HL-60/S4 treated with phorbol 12-myristate 13-acetate at 8.2 ng/mL for 4 days and 3 days (cell line): Measurements from ENCODE around the gene DYNLT2B.
"Not testable (repeated sequence)": the region's sequence is repeated elsewhere in the genome, so short reads cannot be mapped to it uniquely, and the experiment has no call there.

ENCODE experiments used
- in situ Hi-C: fragments of 300-500 bp; cut with MboI; formaldehyde crosslinking; loops from 2 replicates; pipeline ENCODE4 v1.15.0; 2022; ENCODE audit warnings: low sequenced_read_pairs

DYNLT2B gene

DNA sequence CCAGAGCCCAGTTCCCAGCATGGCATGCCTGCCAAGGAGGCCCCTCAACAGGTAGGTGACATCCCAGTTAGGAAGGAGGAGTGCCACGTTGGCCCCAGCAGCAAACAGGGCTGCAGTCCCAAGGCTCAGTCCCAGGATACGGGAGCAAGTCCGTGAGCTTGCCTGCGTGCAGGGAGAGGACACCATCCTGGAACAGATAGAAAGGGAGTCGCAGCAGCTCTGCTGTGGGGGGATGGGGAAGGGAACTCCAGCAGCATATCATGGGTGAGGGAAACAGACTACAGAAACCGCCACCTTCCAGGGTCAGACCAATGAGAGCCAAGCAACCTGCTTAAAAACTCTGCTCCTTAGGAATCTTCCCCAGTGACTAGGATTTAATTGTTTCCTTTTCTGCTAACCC, 9.4 kb upstream of the DYNLT2B start:
- in situ Hi-C loops: no loop called here

- in situ Hi-C loops: no loop called here
These were observed 8.9 kb upstream of the DYNLT2B start for GRCh38 chr3:196326936-196327335.

- in situ Hi-C loops: no loop called here
These were observed 5.7 kb upstream of the DYNLT2B start for GRCh38 chr3:196323691-196324090.

DNA sequence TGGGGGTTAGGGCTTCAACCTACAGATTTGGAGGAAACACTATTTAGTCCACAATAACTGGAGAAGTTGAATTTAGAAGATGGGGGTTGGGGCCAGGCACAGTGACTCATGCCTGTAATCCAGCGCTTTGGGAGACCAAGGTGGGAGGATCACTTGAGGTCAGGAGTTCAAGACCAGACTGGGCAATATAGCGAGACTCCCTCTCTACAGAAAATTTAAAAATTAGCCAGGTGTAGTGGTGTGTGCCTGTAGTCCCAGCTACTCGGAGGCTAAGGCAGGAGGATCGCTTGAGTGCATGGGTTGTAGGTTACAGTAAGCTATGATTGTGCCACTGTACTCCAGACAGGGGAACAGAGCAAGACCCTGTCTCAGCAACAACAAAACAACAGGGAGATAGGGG, 5.0 kb upstream of the DYNLT2B start:
- in situ Hi-C loops: no loop called here

GRCh38 chr3:196321162-196321561, 3.1 kb upstream of the DYNLT2B start:
- in situ Hi-C loops: no loop called here

DNA sequence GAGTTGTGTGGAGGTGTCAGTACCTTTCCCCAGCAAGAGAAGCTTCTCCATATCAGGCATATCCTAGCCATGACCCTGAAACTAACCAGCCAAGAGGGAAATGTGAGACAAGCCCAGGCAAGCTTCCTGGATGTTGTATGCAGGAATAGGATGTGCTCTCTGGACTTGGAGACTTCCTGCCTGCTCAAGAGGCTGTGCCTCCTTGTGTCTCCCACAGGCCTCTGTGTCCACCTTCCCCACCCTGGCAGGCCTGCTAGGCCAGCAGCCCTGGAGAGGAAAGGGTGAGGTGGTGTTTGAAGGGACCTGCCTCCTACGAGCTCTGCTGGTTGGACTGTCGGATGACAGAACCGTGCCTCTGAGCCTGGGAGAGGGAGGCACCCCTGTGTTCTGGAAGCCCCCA, 2.1 kb upstream of the DYNLT2B start:
- in situ Hi-C loops: no loop called here

DNA sequence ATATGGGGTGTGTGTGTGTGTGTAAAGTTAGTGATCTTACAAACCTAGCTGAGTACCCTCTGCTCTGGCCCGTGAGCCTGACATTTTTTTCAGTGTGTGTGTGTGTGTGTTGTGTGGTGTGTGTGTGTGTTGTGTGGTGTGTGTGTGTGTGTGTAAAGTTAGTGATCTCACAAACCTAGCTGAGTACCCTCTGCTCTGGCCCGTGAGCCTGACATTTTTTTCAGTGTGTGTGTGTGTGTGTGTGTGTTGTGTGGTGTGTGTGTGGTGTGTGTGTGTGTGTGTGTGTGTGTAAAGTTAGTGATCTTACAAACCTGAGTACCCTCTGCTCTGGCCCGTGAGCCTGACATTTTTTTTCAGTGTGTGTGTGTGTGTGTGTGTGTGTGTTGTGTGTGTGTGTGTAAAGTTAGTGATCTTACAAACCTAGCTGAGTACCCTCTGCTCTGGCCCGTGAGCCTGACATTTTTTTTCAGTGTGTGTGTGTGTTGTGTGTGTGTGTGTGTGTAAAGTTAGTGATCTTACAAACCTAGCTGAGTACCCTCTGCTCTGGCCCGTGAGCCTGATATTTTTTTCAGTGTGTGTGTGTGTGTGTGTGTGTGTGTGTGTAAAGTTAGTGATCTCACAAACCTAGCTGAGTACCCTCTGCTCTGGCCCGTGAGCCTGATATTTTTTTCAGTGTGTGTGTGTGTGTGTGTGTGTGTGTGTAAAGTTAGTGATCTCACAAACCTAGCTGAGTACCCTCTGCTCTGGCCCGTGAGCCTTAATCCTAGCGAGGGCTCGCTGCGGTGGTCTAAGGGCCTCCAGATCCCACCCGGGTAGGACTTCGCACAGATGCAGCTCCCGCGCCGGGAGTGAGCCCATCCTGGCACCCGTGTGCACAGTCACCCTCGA, 997 bp downstream of the DYNLT2B start:
- in situ Hi-C loops: not testable (repeated sequence)

- in situ Hi-C loops: no loop called here
These were observed 2.2 kb downstream of the DYNLT2B start for GRCh38 chr3:196315821-196316220.

DNA sequence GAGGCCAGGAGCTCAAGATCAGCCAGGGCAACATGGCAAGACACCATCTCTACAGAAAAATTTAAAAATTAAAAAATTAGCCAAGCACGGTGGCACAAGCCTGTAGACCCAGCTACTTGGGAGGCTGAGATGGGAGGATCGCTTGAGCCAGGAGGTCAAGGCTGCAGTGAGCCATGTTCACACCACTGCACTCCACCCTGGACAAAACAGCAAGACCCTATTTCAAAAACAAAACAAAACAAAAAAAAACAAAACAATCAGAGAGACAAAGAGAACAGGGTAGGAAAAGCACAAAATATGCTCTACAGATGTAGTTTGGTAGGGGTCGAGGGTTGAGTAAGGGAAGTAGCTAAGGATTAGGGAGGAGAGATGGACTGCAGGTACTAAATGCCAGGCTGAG, 3.4 kb downstream of the DYNLT2B start:
- in situ Hi-C loops: no loop called here

GRCh38 chr3:196314086-196314485, 4.0 kb downstream of the DYNLT2B start:
- in situ Hi-C loops: not testable (repeated sequence)

GRCh38 chr3:196302960-196303359, 15.1 kb downstream of the DYNLT2B start:
- in situ Hi-C loops: not testable (repeated sequence)

DNA sequence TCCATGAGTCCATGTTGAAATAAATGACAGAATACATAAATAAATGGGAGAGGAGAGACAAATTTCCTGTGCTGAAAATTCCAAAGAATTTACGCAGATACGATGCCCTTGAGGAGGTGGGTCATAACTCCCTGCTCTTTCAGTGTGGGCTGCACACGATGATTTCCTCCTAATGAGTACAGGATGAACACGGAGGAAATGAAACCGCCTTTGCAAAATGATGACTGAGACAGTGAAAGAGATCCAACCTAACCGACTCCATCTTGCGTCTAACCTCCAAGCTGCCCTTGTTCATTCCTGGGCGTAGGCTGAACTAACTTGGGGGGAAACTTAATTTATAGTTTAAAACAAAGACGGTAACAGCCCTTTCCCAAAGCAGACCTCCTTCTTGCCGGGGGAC, 15.5 kb downstream of the DYNLT2B start:
- in situ Hi-C loops: not testable (repeated sequence)

- in situ Hi-C loops: no loop called here
These were observed 19.5 kb downstream of the DYNLT2B start for GRCh38 chr3:196298521-196298920.

DNA sequence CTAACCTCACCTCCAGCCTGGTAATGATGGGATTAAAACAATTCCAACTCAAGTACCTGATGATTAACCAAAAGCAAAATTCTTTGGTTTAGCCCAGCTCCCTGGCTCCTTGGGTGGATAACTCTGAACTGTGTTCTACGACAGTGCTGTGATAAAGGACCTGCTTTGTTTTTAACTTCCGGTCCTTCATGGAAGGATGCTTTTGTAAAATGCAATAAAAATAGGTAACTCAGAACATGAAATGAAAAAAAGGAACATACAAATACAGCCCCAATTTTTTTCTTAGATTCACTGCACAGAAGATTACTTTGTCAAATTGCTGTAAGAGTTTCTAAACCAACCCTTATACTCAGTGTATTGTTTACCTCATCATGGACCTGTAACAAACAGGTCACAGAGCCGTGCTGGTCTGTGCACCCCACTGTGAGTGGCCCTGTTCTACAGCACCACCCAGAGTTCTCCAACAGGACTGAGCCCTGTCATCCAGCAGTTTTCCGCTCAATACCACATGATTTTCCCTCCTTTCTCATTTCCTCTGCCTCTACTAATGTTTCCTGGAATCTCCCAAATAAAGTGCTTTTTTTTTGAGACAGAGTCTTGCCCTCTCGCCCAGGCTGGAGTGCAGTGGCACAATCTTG, 25.6 kb downstream of the DYNLT2B start:
- in situ Hi-C loops: no loop called here

DNA sequence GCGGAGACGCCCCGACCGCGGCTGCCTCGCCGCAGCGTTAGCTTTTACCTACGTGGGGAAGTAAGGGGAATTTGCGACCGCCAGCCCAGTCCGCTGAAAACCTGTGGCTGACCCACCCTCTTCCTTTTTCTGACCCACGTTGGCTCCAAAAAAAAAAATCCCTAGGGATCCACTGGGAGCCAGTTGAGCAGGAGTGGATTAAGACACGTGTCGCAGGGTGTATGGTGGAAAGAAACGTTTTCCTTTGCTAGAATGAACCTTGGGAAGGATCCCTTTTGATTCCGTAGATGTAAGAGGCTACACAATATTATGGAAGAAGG, 29.9 kb downstream of the DYNLT2B start:
- in situ Hi-C loops: no loop called here

GRCh38 chr3:196287440-196288140, 30.4 kb downstream of the DYNLT2B start, which contains the start of gene PCYT1A:
PCYT1A (minus strand) TSS chr3:196287726; CDS start chr3:196270531, 17,195 bp downstream.
- in situ Hi-C loops: no loop called here

DNA sequence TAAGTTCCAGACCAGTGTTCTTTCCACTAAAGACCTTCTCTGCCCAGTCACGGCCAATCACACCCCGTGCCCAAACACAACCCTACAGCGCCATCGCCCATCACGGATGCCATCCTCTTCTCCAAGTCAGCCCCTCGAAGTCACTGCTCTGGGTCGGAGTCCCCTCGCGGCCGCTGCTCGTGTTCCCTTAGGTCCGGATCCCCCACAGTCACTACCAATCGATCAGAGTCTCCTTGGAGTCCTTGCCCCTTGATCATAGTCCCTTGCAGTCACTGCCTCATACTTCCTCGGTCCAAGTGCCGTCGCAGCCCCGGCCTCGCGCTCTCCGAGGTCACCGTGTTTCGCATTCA, 31.0 kb downstream of the DYNLT2B start:
- in situ Hi-C loops: no loop called here

GRCh38 chr3:196284396-196284795, 33.6 kb downstream of the DYNLT2B start:
- in situ Hi-C loops: no loop called here

- in situ Hi-C loops: no loop called here
These were observed 36.1 kb downstream of the DYNLT2B start for GRCh38 chr3:196281962-196282361.

DNA sequence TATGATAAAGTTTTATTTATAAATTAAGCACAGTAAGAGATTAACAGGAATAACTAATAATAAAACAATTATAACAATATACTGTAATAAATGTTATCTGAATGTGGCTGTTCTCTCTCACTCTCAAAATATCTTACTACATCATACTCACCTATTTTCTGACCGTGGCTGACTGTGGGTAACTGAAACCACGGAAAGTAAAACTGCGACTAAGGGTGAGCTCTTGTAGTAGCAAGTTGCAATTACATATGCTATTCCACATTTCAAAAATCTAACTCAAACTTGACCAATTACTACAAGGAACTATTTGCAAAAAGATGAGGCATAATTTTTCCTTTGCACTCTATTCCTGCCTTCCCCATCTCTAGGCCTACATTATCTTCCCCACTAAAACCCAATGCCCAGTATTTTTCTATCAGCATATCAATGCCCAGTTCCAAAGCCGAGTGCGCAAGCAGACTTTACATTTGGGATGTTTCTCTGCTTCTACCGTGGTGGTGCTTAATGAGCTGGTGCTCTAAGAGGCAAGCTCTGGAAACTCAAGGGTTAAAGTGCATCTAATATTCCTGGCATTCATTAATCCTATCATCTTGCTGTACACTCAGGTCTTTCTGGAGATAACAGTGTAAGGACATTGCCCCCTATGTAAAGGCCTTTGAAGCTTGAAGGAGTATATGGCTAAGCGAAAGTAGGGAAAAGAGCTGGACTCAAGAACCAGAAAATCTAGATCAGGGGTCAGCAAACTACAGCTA, 37.2 kb downstream of the DYNLT2B start:
- in situ Hi-C loops: no loop called here

GRCh38 chr3:196275126-196275525, 42.9 kb downstream of the DYNLT2B start:
- in situ Hi-C loops: no loop called here
